ENCODE measurements around the gene MEGF6.

MEGF6 gene

GRCh38 chr1:3611170-3612019, at the start of gene MEGF6:
TSS of gene MEGF6 (minus strand) at chr1:3611508. CDS start at chr1:3611268, 240 bp downstream.
- peak; percentile 57 for DNase-seq

GRCh38 chr1:3660704-3661103, 49.4 kb upstream of the MEGF6 start:
- no peak for DNase-seq

- no peak for DNase-seq
Observed at GRCh38 chr1:3659093-3659492, 47.8 kb upstream of the MEGF6 start.

GRCh38 chr1:3658231-3658615, 46.9 kb upstream of the MEGF6 start:
- no peak for DNase-seq

GRCh38 chr1:3657578-3658230, 46.4 kb upstream of the MEGF6 start:
- DNase-seq: no peak

GRCh38 chr1:3657096-3657475, 45.8 kb upstream of the MEGF6 start:
- DNase-seq: no peak

GRCh38 chr1:3656450-3657095, 45.3 kb upstream of the MEGF6 start:
- DNase-seq: no peak

GRCh38 chr1:3654549-3655281, 43.4 kb upstream of the MEGF6 start:
- no peak for DNase-seq

- DNase-seq: no peak
Observed at GRCh38 chr1:3653286-3653618, 41.9 kb upstream of the MEGF6 start.

GRCh38 chr1:3652548-3653285, 41.4 kb upstream of the MEGF6 start:
- no peak for DNase-seq

- DNase-seq: no peak
Observed at GRCh38 chr1:3651930-3652547, 40.7 kb upstream of the MEGF6 start, which contains the start of gene TP73. TSS of gene TP73 (plus strand) at chr1:3652516. CDS start at chr1:3682366, 29,850 bp downstream.

GRCh38 chr1:3651026-3651929, 40.0 kb upstream of the MEGF6 start:
- no peak for DNase-seq

- DNase-seq: no peak
Observed at GRCh38 chr1:3650248-3651025, 39.1 kb upstream of the MEGF6 start.

GRCh38 chr1:3649342-3650247, 38.3 kb upstream of the MEGF6 start, which contains the start of gene WRAP73:
TSS of gene WRAP73 (minus strand) at chr1:3650103. CDS start at chr1:3649999, 104 bp downstream.
- peak; percentile 84 for DNase-seq

GRCh38 chr1:3646596-3646995, 35.3 kb upstream of the MEGF6 start:
- DNase-seq: no peak

GRCh38 chr1:3645666-3646355, 34.5 kb upstream of the MEGF6 start:
- DNase-seq: no peak

GRCh38 chr1:3645247-3645646, 33.9 kb upstream of the MEGF6 start:
- DNase-seq: no peak

GRCh38 chr1:3644273-3644672, 33.0 kb upstream of the MEGF6 start:
- no peak for DNase-seq
